Chondrocyte (in vitro differentiated cells): ENCODE data around the gene KMT2E. TPM values are rescaled to one million over a fixed set of nuclear protein-coding genes. Genes with fewer than 3 reads are reported as not detected.
A peak's percentile ranks its signal among the peaks of the same experiment; 100 is the strongest.
"Not testable (repeated sequence)": the region's sequence is repeated elsewhere in the genome, so short reads cannot be mapped to it uniquely, and the experiment has no call there.

ENCODE experiments used
- DNase-seq: peaks from one replicate; pipeline ENCODE4 v3.0.0; 2021; ENCODE audit warnings: mixed read lengths, low spot score
- H3K27ac Mint-ChIP-seq: one replicate; pipeline ENCODE4 v1.8.0; 2021; ENCODE audit warnings: mild to moderate bottlenecking, moderate library complexity, mixed read lengths; ENCODE audit not compliant: unreplicated experiment
- H3K27me3 Mint-ChIP-seq: 2 replicates; pipeline ENCODE4 v1.8.0; 2021; ENCODE audit warnings: low read depth, mixed read lengths
- H3K36me3 Mint-ChIP-seq: 2 replicates; pipeline ENCODE4 v1.8.0; 2021; ENCODE audit warnings: low read depth, mixed read lengths
- H3K4me1 Mint-ChIP-seq: 2 replicates; pipeline ENCODE4 v1.8.0; 2021; ENCODE audit warnings: low read depth, mild to moderate bottlenecking, mixed read lengths
- H3K4me3 Mint-ChIP-seq: one replicate; pipeline ENCODE4 v1.8.0; 2021; ENCODE audit warnings: mild to moderate bottlenecking, moderate library complexity, mixed read lengths; ENCODE audit not compliant: unreplicated experiment
- H3K9me3 Mint-ChIP-seq: 2 replicates; pipeline ENCODE4 v1.8.0; 2021; ENCODE audit warnings: low read depth, mixed read lengths
- total RNA-seq: library from RNA; stranded (reverse); gene quantifications from 3 replicates; pipeline ENCODE4 v1.2.1, GENCODE V29; 2021
- TF ChIP-seq, protein P1 (sequence below): fragments of 200-600 bp; sonication (generic); IDR thresholded peaks from 2 replicates; pipeline ENCODE4 v1.5.0; 2021; ENCODE audit warnings: antibody characterized with exemption, mild to moderate bottlenecking, moderate library complexity

The KMT2E gene
- total RNA-seq, 1 donor from 2014 or later, result 63.1 TPM

DNA sequence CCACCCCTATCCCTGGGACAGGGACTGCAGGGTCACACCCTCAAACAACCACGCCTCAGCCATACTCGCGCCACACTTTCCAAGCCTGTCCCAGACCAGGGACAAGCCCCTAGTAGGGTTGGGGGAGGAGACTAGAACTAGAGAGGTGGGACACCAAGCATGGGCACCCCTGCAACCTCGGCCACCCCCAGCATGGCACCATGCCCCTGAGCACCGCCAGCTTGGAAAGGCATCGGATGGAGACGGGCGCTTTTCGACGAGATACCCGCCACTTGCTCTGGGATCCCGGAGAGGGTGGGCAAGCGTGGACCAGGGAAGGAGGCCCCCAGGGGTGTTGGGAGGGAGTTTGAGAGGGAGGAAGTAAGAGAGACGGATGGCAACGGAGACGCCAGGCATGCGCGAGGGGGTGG, 13.1 kb upstream of the KMT2E start:
- peak overlapping the region; percentile 97 for H3K27ac Mint-ChIP-seq
- no peaks in the 10 kb centered on the region for H3K27me3 Mint-ChIP-seq
- H3K4me1 Mint-ChIP-seq, result peaks cover 85% of the 10 kb centered on the region
- DNase-seq, result no peak
- no peak overlapping the region for H3K4me3 Mint-ChIP-seq
- H3K36me3 Mint-ChIP-seq, result no peaks in the 10 kb centered on the region
- no peaks in the 10 kb centered on the region for H3K9me3 Mint-ChIP-seq
- TF ChIP-seq, protein P1, sequence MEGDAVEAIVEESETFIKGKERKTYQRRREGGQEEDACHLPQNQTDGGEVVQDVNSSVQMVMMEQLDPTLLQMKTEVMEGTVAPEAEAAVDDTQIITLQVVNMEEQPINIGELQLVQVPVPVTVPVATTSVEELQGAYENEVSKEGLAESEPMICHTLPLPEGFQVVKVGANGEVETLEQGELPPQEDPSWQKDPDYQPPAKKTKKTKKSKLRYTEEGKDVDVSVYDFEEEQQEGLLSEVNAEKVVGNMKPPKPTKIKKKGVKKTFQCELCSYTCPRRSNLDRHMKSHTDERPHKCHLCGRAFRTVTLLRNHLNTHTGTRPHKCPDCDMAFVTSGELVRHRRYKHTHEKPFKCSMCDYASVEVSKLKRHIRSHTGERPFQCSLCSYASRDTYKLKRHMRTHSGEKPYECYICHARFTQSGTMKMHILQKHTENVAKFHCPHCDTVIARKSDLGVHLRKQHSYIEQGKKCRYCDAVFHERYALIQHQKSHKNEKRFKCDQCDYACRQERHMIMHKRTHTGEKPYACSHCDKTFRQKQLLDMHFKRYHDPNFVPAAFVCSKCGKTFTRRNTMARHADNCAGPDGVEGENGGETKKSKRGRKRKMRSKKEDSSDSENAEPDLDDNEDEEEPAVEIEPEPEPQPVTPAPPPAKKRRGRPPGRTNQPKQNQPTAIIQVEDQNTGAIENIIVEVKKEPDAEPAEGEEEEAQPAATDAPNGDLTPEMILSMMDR, result no peak

DNA sequence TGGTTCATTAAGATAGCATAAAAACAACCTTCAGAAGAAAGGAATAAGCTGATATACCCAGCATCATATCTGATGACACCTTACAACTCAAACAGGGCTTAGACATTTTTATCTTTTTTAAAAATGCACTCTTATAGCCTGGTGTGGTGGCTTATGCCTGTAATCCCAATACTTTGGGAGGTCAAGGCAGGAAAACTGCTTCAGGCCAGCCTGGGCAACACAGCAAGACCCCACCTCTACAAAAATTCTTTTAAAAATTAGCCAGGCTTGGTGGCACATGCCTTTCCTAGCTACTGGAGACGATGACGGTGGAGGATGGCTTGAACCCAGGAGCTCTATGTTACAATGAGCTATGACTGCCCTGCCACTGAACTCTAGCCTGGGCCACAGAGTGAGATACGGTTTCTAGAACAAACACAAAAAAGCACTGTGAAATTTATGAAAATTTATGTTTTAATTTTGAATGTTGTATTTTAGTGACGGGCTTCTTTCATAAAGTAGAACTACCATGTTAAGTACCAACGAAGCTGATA, 12.3 kb upstream of the KMT2E start:
- Mint-ChIP-seq H3K36me3 (peaks cover 2% of the 10 kb centered on the region), H3K4me1 (peaks cover 85% of the 10 kb centered on the region), H3K4me3 (no peak overlapping the region), H3K27me3 (no peaks in the 10 kb centered on the region), H3K9me3 (no peaks in the 10 kb centered on the region), H3K27ac (peak overlapping the region; percentile 97)
- DNase-seq, result no peak
- TF ChIP-seq, protein P1, result no peak

DNA sequence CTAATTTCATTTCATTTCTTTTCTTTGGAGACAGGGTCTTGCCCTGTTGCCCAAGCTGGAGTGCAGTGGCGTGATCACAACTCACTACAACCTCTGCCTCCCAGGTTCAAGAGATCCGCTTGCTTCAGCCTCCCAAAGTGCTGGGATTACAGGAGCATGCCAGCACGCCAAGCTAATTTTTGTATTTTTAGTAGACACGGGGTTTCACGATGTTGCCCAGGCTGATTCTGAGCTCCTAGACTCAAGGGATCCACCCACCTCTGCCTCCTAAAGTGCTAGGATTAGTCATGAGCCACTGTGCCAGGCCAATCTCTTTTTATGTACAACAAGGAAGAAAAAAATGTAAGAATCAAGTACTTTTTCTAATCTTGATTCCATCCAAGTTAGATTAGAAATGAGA, 10.7 kb upstream of the KMT2E start:
- TF ChIP-seq, protein P1, result no peak
- Mint-ChIP-seq H3K27ac (peak overlapping the region; percentile 97), H3K9me3 (no peaks in the 10 kb centered on the region), H3K4me1 (peaks cover 87% of the 10 kb centered on the region), H3K36me3 (peaks cover 2% of the 10 kb centered on the region), H3K4me3 (peak overlapping the region; percentile 57), H3K27me3 (no peaks in the 10 kb centered on the region)
- DNase-seq, result no peak

DNA sequence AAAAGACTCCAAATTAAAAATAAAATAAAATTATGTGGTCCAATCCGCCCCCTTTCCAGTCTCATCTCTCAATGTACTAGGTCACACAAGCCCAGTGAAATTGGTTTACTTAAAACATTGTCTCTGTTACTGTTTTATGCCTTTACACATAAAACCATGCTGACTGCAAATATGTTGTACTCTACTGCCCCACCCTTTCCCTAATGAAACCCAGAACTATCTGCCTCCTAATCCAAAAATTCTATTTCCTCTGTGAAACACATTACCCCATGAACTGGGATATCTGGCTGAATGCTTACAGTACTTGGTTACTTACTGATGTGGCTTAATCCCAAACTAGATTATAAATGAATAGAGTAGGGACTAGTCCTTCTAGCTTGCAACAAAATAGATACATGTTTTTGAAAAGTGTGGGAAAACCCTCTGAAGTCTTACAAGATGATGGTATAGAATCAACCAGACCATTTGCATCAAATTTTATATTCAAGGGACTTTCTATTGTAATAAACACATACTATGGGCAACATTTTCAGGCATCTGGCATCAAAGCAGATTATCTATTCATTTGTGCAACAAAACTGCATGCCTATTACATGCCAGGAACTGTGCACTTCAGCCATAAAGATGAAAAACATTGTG, 10.0 kb upstream of the KMT2E start:
- no peak overlapping the region for H3K4me3 Mint-ChIP-seq
- H3K27me3 Mint-ChIP-seq, result no peaks in the 10 kb centered on the region
- peaks cover 2% of the 10 kb centered on the region for H3K36me3 Mint-ChIP-seq
- DNase-seq, result no peak
- H3K4me1 Mint-ChIP-seq, result peaks cover 88% of the 10 kb centered on the region
- peak overlapping the region; percentile 97 for H3K27ac Mint-ChIP-seq
- TF ChIP-seq, protein P1, result no peak
- H3K9me3 Mint-ChIP-seq, result no peaks in the 10 kb centered on the region

DNA sequence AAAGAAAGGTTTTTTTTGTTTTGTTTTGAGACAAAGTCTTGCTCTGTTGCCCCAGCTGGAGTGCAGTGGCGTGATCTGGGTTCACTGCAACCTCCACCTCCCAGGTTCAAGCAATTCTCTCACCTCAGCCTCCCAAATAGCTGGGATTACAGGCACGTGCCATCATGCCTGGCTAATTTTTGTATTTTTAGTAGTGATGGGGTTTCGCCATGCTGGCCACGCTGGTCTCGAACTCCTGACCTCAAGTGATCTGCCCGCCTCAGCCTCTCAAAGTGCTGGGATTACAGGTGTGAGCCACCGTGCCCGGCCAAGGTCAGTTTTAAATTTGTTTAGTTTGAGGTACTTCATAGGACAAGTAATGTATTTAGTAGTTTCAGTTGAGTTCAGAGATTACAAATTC, 9.0 kb upstream of the KMT2E start:
- Mint-ChIP-seq H3K4me1 (peaks cover 90% of the 10 kb centered on the region), H3K4me3 (peak overlapping the region; percentile 6), H3K27ac (peak overlapping the region; percentile 45)
- DNase-seq, H3K27me3 Mint-ChIP-seq, H3K36me3 Mint-ChIP-seq, H3K9me3 Mint-ChIP-seq: not testable (repeated sequence)

DNA sequence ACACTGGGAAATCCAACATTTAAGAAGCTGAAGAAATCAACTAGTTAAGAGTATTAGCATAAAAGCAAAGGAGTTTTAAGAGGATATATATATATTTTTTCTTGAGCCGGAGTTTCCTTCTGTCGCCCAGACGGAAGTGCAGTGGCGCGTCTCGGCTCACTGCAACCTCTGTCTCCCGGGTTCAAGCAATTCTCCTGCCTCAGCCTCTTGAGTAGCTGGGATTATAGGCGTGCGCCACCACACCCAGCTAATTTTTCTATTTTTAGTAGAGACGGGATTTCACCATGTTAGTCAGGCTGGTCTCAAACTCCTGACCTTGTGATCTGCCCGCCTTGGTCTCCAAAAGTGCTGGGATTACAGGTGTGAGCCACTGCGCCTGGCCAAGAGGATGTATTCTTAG, 8.5 kb upstream of the KMT2E start:
- H3K36me3 Mint-ChIP-seq, H3K27me3 Mint-ChIP-seq, DNase-seq, H3K4me3 Mint-ChIP-seq, H3K9me3 Mint-ChIP-seq, H3K27ac Mint-ChIP-seq: not testable (repeated sequence)
- H3K4me1 Mint-ChIP-seq, result peaks cover 90% of the 10 kb centered on the region
